ENCODE results near the gene ATP2B1.
A peak's percentile ranks its signal among the peaks of the same experiment; 100 is the strongest.

Gene ATP2B1

DNA sequence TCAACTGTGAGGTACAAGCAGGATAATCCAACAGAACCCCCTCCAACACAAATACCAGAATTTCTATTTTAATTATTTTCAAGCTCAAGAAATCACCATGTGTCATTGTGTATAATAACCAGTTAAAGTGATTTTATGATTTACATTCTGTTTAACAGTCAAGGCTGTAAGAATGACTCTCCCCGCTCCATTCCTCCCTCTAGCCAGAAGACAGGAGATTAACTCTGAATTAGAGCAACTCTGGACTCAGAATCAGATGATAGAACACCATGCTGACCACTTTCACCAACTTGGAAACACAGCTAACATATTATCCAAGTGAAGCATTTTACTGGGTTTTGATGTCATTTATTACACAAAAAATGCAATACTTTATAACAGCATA, 71.9 kb downstream of the ATP2B1 start:
- H3K27me3 Mint-ChIP-seq = no peaks in the 10 kb centered on the region
- peaks cover 12% of the 10 kb centered on the region for H3K4me1 Mint-ChIP-seq
- no peak overlapping the region for H3K4me3 Mint-ChIP-seq
- ATAC-seq (no peak), DNase-seq (no peak)
- peaks cover 24% of the 10 kb centered on the region for H3K36me3 Mint-ChIP-seq (ENCODE audit: low read depth)
- no peaks in the 10 kb centered on the region for H3K9me3 Mint-ChIP-seq
- peak overlapping the region; percentile 3 for H3K27ac Mint-ChIP-seq

DNA sequence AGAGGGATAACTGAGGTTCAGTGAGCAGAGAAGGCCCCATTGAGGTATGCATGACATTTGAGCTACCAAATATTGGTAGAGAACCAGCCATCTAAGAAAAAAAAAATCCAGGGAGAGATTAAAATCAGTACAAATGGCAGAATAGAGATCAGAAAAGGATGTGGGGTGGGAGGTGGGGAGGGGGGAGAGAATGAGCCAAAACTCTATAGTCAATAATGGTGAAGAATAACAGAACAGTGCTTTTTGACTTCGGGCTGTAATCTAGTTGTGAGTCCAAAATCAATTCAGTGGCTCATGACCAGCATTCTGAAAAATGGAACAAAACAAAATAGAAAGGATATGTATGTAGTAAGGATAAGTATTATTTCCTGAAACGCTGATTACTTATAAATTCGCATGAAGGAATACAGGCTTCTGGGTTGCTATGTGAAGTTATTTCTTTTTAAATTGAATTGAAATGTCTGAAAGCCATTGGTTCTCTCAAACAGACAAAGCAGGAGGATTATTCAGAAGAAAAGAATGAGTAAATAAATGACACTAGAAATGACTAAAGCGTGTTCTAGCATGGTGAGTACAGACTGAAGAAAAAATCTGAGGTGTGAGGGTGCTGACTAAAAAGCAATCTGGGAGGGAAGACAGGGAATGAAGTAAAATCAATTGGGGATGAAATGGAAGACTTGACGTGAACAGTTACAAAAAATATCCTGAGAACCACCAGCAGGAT, 72.4 kb downstream of the ATP2B1 start:
- Mint-ChIP-seq H3K4me3 (no peak overlapping the region), H3K4me1 (peaks cover 12% of the 10 kb centered on the region), H3K9me3 (no peaks in the 10 kb centered on the region), H3K27ac (peak overlapping the region; percentile 3), H3K36me3 (ENCODE audit: low read depth) (peaks cover 25% of the 10 kb centered on the region), H3K27me3 (no peaks in the 10 kb centered on the region)
- DNase-seq (no peak), ATAC-seq (no peak)

DNA sequence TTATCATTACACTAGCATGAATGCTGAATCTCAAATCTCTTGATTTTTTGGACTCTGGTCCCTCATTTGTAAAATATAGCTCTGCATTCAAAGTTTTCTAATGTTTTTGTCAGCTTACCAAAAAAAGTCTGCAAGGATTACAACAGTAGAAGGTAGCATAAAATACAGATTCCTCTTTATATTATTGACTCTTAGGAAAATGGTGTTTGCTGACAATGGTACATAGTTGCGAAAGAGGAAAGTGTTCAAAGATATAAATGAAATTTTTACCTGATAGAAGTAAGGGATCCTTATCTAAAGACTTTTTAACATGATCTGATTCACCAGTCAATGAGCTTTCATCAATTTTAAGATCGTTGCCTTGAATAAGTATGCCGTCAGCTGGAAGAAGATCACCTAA, 74.1 kb downstream of the ATP2B1 start:
- DNase-seq = no peak
- H3K27ac Mint-ChIP-seq = no peak overlapping the region
- H3K4me3 Mint-ChIP-seq = no peak overlapping the region
- peaks cover 31% of the 10 kb centered on the region for H3K36me3 Mint-ChIP-seq (ENCODE audit: low read depth)
- no peak for ATAC-seq
- H3K9me3 Mint-ChIP-seq = no peaks in the 10 kb centered on the region
- no peaks in the 10 kb centered on the region for H3K27me3 Mint-ChIP-seq
- peaks cover 12% of the 10 kb centered on the region for H3K4me1 Mint-ChIP-seq

DNA sequence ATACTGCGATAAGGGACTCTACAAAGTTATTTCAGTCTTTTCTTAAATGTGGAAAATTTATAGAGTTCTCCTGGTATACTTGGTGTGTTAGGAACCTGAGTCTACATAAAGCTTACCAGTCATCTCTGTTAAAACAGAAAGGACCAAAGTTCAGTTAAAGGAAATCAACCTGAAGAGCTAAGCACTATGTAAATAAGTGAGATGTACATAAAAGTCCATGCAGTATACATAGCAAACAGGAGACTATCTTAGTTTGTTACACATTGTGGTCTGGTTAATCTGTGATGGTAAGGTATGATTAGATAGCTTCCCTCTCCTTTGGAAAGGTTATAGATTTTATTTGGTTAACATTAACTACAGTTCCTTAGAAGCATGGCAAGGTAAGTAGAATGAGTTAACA, 75.9 kb downstream of the ATP2B1 start:
- Mint-ChIP-seq H3K27me3 (no peaks in the 10 kb centered on the region), H3K4me1 (peaks cover 12% of the 10 kb centered on the region), H3K9me3 (no peaks in the 10 kb centered on the region), H3K36me3 (ENCODE audit: low read depth) (peaks cover 43% of the 10 kb centered on the region), H3K4me3 (no peak overlapping the region), H3K27ac (no peak overlapping the region)
- no peak for DNase-seq
- ATAC-seq = no peak

DNA sequence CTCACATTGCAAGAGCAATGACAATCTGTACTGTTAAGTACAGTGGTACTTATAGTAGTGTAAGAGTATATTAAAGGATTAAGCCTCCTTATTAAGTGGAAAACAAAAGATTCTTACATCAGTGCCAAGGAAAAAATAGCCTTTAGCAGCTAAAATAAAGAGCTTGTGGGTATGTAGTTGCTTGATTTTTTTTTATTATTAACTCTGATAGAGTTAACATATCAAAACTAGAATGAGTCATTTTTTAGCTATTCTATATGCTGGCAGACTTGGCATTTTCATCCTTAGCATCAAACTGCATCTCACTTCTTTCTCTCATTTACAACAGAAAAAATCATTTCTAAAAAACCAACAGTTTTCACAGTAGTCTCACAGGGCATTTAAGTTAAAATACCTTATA, 86.5 kb downstream of the ATP2B1 start:
- H3K4me3 Mint-ChIP-seq = no peak overlapping the region

DNA sequence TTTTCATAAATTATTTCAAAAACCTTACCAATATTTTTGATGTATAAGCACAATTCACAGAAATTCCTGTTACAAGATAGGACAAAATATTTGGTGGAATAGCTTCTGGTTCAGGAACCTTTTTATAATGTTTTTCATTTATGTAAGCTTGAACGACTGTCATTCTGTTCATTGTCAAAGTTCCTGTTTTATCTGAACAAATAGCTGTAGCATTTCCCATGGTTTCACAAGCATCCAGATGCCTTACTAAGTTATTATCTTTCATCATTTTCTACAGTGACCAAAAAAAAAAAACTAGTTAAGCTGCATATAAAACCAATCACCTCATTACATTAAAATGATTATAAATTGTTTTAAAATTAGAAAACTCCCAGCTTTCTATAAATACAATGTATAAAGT, 87.1 kb downstream of the ATP2B1 start:
- no peak overlapping the region for H3K4me3 Mint-ChIP-seq
- H3K4me1 Mint-ChIP-seq = peaks cover 12% of the 10 kb centered on the region
- ATAC-seq (no peak), DNase-seq (no peak)
- no peaks in the 10 kb centered on the region for H3K9me3 Mint-ChIP-seq
- no peaks in the 10 kb centered on the region for H3K27me3 Mint-ChIP-seq
- no peak overlapping the region for H3K27ac Mint-ChIP-seq
- peaks cover 48% of the 10 kb centered on the region for H3K36me3 Mint-ChIP-seq (ENCODE audit: low read depth)

More for the DNA sequence above, 86.5 kb downstream of the ATP2B1 start:
- Mint-ChIP-seq H3K9me3 (no peaks in the 10 kb centered on the region), H3K27ac (no peak overlapping the region), H3K27me3 (no peaks in the 10 kb centered on the region), H3K4me1 (peaks cover 12% of the 10 kb centered on the region), H3K36me3 (ENCODE audit: low read depth) (peaks cover 44% of the 10 kb centered on the region)
- DNase-seq (no peak), ATAC-seq (no peak)

DNA sequence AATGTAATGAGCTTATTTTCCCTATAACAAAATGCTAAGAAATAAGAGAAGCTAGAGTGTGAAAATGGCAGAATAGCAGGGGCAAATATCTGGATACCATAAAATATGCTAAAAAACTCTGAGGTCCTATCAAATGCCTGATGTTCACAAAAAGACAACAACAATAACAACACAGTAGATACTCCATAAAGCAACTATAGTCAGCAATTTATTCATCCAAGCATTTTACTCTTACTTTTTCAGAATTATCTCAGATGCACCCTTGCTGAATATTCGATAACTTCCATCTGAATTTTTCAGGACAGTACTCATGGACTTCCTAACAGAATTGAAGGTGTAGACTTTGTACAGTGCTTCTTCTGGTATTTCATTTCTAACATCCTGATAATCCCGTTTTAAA, 88.9 kb downstream of the ATP2B1 start:
- H3K9me3 Mint-ChIP-seq = no peaks in the 10 kb centered on the region
- ATAC-seq (no peak), DNase-seq (no peak)
- no peaks in the 10 kb centered on the region for H3K27me3 Mint-ChIP-seq
- H3K27ac Mint-ChIP-seq = no peak overlapping the region
- no peak overlapping the region for H3K4me3 Mint-ChIP-seq
- H3K36me3 Mint-ChIP-seq (ENCODE audit: low read depth) = peaks cover 48% of the 10 kb centered on the region
- peaks cover 12% of the 10 kb centered on the region for H3K4me1 Mint-ChIP-seq

DNA sequence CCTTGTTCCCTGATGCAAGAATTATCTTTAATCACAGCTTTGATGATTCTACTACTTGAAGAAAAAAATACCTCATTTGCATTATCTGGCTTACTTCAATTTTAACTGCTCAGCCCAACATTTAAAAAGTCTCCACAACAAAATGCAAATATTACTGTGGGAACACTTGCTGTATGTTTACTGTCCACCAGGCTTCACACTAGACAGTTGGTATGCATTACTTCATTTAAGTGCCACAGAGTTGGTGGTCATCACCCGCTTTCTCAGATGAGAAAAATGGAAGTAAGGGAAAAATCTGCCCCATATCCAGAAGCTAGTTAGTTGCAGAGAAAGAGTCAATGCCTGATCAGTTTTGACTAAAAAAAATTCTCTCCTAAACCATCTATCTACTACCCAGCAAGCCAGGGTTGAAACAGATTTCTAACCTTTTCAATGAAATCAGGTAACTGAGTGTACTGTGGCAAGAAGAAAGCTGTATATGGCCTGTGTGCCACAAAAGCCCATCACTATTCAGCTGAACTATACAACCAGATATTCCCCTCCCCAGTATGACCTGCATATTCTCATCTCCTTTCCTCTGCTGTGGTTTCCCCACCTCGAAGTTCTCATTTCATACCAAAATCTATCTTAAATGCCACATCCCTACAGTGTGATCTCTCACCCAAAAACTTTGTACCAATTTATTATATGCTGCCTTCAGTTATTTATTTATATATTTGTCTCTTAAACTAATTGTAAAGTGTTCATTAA, 90.3 kb downstream of the ATP2B1 start:
- DNase-seq = no peak
- no peak overlapping the region for H3K27ac Mint-ChIP-seq
- no peaks in the 10 kb centered on the region for H3K27me3 Mint-ChIP-seq
- H3K4me3 Mint-ChIP-seq = no peak overlapping the region
- peaks cover 12% of the 10 kb centered on the region for H3K4me1 Mint-ChIP-seq
- H3K36me3 Mint-ChIP-seq (ENCODE audit: low read depth) = peaks cover 49% of the 10 kb centered on the region
- ATAC-seq = peak; percentile 92
- no peaks in the 10 kb centered on the region for H3K9me3 Mint-ChIP-seq

DNA sequence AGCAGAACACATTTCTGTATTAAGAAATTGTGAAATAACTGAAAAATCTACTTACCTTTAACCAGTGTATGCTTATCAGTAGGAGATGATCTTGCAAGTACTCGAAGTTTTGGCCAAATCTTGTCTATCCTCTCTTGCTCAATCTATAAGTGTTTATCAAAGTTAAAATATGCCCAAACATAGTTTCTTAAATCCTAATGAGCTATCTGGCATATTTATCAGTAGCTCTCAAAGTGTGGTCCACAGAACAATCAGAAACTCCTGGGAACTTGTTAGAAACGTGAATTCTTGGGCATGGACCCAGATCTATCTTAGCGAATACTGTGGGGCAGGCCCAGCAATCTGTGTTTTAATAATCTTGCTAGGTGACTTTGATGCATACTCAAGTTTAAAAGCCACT, 98.3 kb downstream of the ATP2B1 start:
- Mint-ChIP-seq H3K27ac (no peak overlapping the region), H3K9me3 (no peaks in the 10 kb centered on the region), H3K36me3 (ENCODE audit: low read depth) (peaks cover 61% of the 10 kb centered on the region), H3K27me3 (no peaks in the 10 kb centered on the region), H3K4me3 (no peak overlapping the region), H3K4me1 (no peaks in the 10 kb centered on the region)
- DNase-seq = no peak
- no peak for ATAC-seq

DNA sequence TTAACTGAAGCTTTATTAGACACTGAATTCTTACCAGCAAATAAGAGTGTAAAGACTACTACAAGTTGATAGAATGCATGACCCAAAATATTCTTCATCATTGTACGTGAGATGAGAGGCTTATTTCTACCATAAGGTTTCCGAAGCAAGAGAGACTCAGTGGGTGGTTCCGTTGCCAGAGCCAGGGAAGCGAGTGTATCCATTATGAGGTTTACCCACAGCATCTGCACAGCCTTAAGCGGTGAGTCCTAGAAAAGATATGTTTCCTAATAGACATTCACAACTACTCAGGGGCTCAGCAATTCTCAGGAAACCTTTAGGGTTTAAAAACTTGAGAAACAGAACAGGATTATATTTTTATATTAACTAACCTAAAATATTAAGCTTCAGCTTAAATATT, 105.0 kb downstream of the ATP2B1 start:
- Mint-ChIP-seq H3K4me3 (no peak overlapping the region), H3K4me1 (peaks cover 5% of the 10 kb centered on the region), H3K27me3 (no peaks in the 10 kb centered on the region), H3K9me3 (no peaks in the 10 kb centered on the region), H3K36me3 (ENCODE audit: low read depth) (peaks cover 60% of the 10 kb centered on the region), H3K27ac (no peak overlapping the region)
- ATAC-seq (no peak), DNase-seq (no peak)

DNA sequence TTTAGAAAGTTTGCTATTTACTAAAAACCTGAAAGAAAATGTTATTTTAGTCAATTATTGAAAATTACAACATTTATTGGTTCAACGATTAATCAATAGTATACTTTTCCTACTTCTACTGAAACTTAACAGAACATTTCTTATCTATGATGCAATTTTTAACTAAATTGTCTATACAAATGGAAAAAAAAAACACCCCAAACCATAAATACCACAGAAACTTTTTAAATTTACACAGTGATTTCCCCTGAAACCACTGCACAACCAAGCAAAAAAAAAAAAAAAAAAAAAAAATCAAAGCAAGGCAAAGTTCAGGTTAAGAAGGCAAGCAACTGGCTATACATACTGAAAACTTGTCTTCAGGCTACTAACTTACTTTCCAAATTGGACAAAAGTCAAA, 110.9 kb downstream of the ATP2B1 start:
- no peak for ATAC-seq
- peak overlapping the region; percentile 32 for H3K4me3 Mint-ChIP-seq
- no peak for DNase-seq
- H3K27ac Mint-ChIP-seq = peak overlapping the region; percentile 89
- peaks cover 26% of the 10 kb centered on the region for H3K4me1 Mint-ChIP-seq
- no peaks in the 10 kb centered on the region for H3K9me3 Mint-ChIP-seq
- peaks cover 65% of the 10 kb centered on the region for H3K36me3 Mint-ChIP-seq (ENCODE audit: low read depth)
- peaks cover 2% of the 10 kb centered on the region for H3K27me3 Mint-ChIP-seq

DNA sequence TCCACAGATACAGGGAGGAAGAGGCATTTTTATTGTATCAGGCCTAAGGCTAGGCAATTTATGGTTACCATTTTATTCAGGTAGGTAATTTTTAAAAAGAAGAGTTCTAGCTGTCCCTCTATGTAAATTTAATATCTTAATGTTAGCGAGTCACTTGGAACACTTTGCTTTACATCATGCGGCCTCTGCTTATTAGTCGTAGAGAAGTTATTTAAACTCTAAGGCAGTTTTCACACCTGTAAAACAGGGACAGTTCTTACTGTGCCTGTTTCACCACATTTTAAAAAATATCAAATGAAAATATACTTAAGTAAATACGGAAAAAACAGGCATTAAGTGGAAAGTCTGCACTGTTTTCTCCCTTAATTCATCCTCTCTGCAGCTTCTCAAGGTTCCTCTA, 111.4 kb downstream of the ATP2B1 start:
- H3K27ac Mint-ChIP-seq = peak overlapping the region; percentile 89
- peak; percentile 52 for ATAC-seq
- peaks cover 64% of the 10 kb centered on the region for H3K36me3 Mint-ChIP-seq (ENCODE audit: low read depth)

DNA sequence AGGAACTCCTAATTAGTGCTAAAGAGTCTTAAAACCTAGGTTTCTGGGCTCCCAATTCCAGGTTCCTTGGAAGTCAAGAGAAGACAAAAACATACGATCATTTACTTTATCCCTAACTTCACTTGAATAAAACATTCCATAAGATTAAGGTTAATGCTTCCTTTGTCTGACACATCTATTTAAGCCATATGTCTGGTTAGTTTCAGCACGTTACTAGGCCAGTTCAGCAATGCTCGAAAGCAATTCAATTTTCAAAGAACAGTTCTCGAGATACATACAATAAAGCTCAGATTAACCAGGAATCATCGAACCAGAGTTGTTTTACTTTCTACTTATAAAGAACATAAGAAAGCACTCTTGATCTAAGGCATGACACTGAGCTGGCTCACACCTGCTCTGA, 114.8 kb downstream of the ATP2B1 start:
- Mint-ChIP-seq H3K4me3 (no peak overlapping the region), H3K36me3 (ENCODE audit: low read depth) (peaks cover 68% of the 10 kb centered on the region), H3K27me3 (peaks cover 2% of the 10 kb centered on the region), H3K27ac (no peak overlapping the region), H3K9me3 (no peaks in the 10 kb centered on the region), H3K4me1 (peaks cover 23% of the 10 kb centered on the region)
- DNase-seq = no peak
- no peak for ATAC-seq

More for the DNA sequence above, 111.4 kb downstream of the ATP2B1 start:
- Mint-ChIP-seq H3K27me3 (peaks cover 2% of the 10 kb centered on the region), H3K9me3 (no peaks in the 10 kb centered on the region), H3K4me1 (peaks cover 26% of the 10 kb centered on the region), H3K4me3 (no peak overlapping the region)
- DNase-seq = no peak

DNA sequence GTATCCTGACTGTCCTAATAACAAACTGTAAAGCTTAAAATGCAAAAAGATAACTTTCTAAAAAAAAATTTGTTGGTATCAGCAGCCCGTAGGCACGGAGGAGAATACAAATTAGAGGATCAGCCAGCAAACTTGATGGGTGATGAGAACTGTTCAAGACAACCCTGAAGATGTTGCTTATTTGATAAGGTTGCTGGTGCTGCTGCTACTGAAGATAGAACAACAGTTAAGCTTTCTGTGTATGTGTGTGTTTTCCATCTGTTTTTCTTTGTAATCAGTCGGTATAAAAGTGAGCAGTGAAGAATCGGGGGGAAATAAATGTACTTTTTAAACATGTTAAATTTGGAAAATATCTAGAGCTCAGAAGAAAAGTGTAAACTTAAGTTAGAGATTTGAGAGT, 115.4 kb downstream of the ATP2B1 start:
- peaks cover 63% of the 10 kb centered on the region for H3K36me3 Mint-ChIP-seq (ENCODE audit: low read depth)
- H3K4me3 Mint-ChIP-seq = no peak overlapping the region
- DNase-seq = no peak
- H3K9me3 Mint-ChIP-seq = no peaks in the 10 kb centered on the region
- H3K27ac Mint-ChIP-seq = no peak overlapping the region
- no peak for ATAC-seq
- peaks cover 2% of the 10 kb centered on the region for H3K27me3 Mint-ChIP-seq
- peaks cover 16% of the 10 kb centered on the region for H3K4me1 Mint-ChIP-seq

DNA sequence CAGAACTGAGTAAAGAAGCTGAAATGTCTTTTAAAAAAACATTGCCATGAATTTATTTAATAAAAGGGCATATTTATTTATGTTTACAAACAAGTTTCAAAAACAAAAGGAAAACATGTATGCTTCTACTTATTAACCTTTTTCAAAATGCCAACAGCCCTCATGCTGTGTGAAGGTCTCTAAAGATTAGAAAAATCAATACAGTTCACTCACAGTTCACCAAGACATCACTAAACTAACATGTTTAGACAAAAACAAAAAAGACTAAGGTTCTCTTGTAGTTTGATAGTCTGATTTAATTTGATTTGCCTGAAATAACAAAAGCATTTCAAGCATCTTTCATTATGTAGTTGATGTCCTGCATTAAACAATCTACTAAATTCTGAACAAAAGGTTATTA, 118.9 kb downstream of the ATP2B1 start:
- no peaks in the 10 kb centered on the region for H3K9me3 Mint-ChIP-seq
- ATAC-seq (no peak), DNase-seq (no peak)
- H3K4me3 Mint-ChIP-seq = no peak overlapping the region
- peaks cover 40% of the 10 kb centered on the region for H3K36me3 Mint-ChIP-seq (ENCODE audit: low read depth)
- no peaks in the 10 kb centered on the region for H3K4me1 Mint-ChIP-seq
- no peak overlapping the region for H3K27ac Mint-ChIP-seq
- no peaks in the 10 kb centered on the region for H3K27me3 Mint-ChIP-seq
